ENCODE results near the gene UBA3. TPM values are rescaled to one million over a fixed set of nuclear protein-coding genes. Genes with fewer than 3 reads are reported as not detected.

Gene UBA3
- total RNA-seq, 1 donor from 2014 or later: 76.2 TPM

DNA sequence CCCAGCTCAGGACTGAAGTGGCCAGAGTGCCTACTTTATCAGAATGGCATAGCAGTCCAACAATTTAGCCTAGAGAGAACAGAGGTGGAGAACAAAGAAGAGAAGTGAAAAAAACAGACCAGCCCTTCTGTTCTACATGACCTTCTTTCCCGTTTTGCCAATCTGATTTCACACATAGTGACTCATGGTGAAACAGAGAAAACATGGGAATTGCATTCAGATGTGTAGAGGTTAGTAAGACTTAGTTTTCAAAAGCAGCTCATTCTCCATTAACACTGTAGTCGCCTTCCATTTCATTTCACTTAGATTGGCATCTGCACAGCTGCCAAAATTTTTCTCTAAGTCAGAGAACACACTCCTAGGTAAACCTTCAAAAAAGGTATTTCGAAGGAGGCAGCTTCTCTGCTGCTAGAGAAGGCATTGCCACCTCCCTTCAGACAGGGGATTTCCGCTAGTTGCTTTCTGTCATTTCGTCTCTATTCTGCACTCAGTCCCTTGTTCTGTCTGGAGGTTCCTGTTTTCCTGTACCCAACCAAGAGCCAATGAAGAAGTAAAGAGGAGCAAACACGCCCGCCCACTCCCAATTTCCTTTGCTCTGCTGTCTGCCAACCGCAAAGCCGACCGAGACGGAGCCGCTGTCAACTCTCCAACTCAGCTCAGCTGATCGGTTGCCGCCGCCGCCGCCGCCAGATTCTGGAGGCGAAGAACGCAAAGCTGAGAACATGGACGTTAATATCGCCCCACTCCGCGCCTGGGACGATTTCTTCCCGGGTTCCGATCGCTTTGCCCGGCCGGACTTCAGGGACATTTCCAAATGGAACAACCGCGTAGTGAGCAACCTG lies 4.4 kb upstream of the UBA3 start, which contains the start of gene ARL6IP5:
ARL6IP5 (plus strand) TSS at position 612 of the 842 bp plus-strand sequence; CDS start at position 723, 111 bp downstream.
- DNase-seq (ENCODE audit: low spot score, unreplicated experiment): peak; percentile 70
- H3K4me1 Mint-ChIP-seq (ENCODE audit: low read depth): peaks cover 32% of the 10 kb centered on the region
- H3K36me3 Mint-ChIP-seq (ENCODE audit: insufficient read depth): no peaks in the 10 kb centered on the region
- H3K4me3 Mint-ChIP-seq (ENCODE audit: low read depth): peak within 1 kb of the TSS; percentile 93
- H3K27ac Mint-ChIP-seq: peak within 1 kb of the TSS; percentile 71
- H3K27me3 Mint-ChIP-seq: no peaks in the 10 kb centered on the region
- TF ChIP-seq, protein P1, sequence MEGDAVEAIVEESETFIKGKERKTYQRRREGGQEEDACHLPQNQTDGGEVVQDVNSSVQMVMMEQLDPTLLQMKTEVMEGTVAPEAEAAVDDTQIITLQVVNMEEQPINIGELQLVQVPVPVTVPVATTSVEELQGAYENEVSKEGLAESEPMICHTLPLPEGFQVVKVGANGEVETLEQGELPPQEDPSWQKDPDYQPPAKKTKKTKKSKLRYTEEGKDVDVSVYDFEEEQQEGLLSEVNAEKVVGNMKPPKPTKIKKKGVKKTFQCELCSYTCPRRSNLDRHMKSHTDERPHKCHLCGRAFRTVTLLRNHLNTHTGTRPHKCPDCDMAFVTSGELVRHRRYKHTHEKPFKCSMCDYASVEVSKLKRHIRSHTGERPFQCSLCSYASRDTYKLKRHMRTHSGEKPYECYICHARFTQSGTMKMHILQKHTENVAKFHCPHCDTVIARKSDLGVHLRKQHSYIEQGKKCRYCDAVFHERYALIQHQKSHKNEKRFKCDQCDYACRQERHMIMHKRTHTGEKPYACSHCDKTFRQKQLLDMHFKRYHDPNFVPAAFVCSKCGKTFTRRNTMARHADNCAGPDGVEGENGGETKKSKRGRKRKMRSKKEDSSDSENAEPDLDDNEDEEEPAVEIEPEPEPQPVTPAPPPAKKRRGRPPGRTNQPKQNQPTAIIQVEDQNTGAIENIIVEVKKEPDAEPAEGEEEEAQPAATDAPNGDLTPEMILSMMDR (IDR thresholded peaks at IDR 0.05; ENCODE audit: unreplicated experiment): no peak
- no peaks in the 10 kb centered on the region for H3K9me3 Mint-ChIP-seq (ENCODE audit: low read depth)

DNA sequence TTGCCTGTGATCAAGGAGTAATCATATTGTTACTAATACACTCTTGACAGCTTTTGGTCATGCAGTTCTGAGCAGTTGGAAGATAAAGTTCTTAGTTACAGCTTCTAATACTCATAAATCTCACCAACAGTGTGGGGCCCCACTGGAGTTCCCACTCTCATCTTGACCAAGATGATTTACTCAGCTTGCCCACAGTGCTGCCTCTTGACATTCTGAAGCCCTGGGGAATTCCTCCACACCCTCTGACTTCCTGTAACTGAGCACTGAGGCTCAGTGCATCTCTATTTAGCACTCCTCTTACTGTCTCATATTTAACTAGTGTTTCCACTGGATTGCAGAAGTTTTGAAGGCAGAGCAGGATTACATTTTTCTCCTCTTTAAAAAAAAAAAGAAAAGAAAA lies 2.6 kb upstream of the UBA3 start:
- no peaks in the 10 kb centered on the region for H3K9me3 Mint-ChIP-seq (ENCODE audit: low read depth)
- H3K27ac Mint-ChIP-seq: no peak overlapping the region
- DNase-seq (ENCODE audit: low spot score, unreplicated experiment): no peak
- H3K4me1 Mint-ChIP-seq (ENCODE audit: low read depth): peaks cover 42% of the 10 kb centered on the region
- TF ChIP-seq, protein P1 (IDR thresholded peaks at IDR 0.05; ENCODE audit: unreplicated experiment): no peak
- no peaks in the 10 kb centered on the region for H3K27me3 Mint-ChIP-seq
- no peak overlapping the region for H3K4me3 Mint-ChIP-seq (ENCODE audit: low read depth)
- no peaks in the 10 kb centered on the region for H3K36me3 Mint-ChIP-seq (ENCODE audit: insufficient read depth)

DNA sequence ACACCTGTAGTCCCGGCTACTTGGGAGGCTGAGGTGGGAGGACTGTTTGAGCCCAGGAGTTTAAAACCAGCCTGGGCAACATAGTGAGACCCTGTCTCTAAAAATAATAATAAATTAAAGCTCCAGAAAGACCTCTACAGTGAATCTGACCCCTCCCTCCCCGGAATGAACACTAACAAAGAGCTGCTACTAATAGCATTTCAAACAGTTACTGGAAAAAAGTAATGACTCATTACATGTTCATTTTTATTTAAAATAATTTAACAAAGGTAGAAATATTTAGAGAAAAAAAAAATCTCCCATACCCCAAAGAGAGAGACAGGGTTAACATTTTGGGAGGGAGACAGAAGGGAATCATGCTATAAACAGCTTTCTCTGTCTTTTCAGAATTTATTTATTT lies 2.2 kb upstream of the UBA3 start:
- TF ChIP-seq, protein P1 (IDR thresholded peaks at IDR 0.05; ENCODE audit: unreplicated experiment): no peak

DNA sequence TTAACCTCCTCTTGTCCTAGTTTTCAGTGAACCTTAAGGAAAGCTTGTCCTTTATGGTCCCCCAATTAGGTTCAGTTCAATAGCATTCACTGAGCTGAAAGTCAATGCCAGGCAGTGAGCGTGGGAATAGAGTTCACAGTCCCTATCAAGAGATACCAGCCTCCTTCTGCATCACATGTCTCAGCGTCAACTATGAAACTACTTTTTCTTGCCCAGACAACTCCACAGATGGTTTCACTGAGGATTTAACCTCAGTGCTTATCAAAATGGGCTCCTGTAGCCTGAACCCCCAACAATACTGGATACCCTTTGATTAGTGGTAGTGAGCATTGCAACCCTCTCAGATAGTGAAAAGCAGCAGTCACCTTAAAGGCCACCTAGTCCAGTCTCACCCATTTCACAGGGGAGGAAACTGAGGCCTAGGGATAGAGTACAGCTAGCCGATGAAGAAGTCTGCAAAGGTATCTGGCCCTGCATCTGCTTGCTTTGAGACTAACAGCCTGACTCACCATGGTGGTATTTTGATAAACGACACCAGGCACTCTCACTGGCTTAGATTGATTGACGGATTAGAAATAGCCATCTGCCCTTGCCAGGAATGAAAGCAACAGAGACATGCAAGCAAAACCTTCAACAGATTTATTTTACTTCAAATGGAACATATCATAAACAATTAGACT lies 1.6 kb upstream of the UBA3 start:
- Mint-ChIP-seq H3K36me3 (ENCODE audit: insufficient read depth) (peaks cover 4% of the 10 kb centered on the region), H3K27ac (no peak overlapping the region), H3K4me3 (ENCODE audit: low read depth) (peak overlapping the region; percentile 31), H3K9me3 (ENCODE audit: low read depth) (no peaks in the 10 kb centered on the region), H3K27me3 (no peaks in the 10 kb centered on the region), H3K4me1 (ENCODE audit: low read depth) (peaks cover 46% of the 10 kb centered on the region)
- TF ChIP-seq, protein P1 (IDR thresholded peaks at IDR 0.05; ENCODE audit: unreplicated experiment): no peak
- DNase-seq (ENCODE audit: low spot score, unreplicated experiment): no peak

More for the DNA sequence above, 2.2 kb upstream of the UBA3 start:
- Mint-ChIP-seq H3K27me3 (no peaks in the 10 kb centered on the region), H3K36me3 (ENCODE audit: insufficient read depth) (peaks cover 1% of the 10 kb centered on the region), H3K27ac (no peak overlapping the region), H3K9me3 (ENCODE audit: low read depth) (no peaks in the 10 kb centered on the region), H3K4me1 (ENCODE audit: low read depth) (peaks cover 44% of the 10 kb centered on the region), H3K4me3 (ENCODE audit: low read depth) (no peak overlapping the region)
- DNase-seq (ENCODE audit: low spot score, unreplicated experiment): no peak
